K562 (cell line): ENCODE data around the gene SLC2A6. TPM values are rescaled to one million over a fixed set of nuclear protein-coding genes. Genes with fewer than 3 reads are reported as not detected.

ENCODE experiments used
- ATAC-seq: fragments of 200-7000 bp; cut with Tn5 transposase; 3 replicates; pipeline ENCODE4 v1.9.1; 2020; ENCODE audit warnings: moderate library complexity
- BruUV-seq: library from RNA; stranded (reverse); fragments of 400-500 nt; replicated peaks from 2 replicates; lab custom pipeline; 2021; lab: Mats Ljungman, UMichigan
- CTCF ChIA-PET: fragments of 300-600 bp; formaldehyde crosslinking; extraction: SDS; loops from one replicate; lab custom pipeline; 2021; ENCODE audit warnings: low intra/inter-chr PET ratio; lab: Yijun Ruan, JAX
- POLR2A ChIA-PET: fragments of 300-600, 350-650 bp; sonication (Branson Sonifier 250); formaldehyde crosslinking; extraction: SDS; loops from one replicate; lab custom pipeline; 2021; ENCODE audit warnings: antibody characterized with exemption, inconsistent platforms; lab: Yijun Ruan, JAX
- DNase-seq, 4 experiments: peaks; one replicate each; pipeline versions ENCODE4 v3.0.0 to v3.0.0-alpha.2; 2011 to 2018; ENCODE audit warnings: low spot score in 3 of 4, mixed read lengths in 3 of 4; ENCODE audit errors: extremely low read depth in 1 of 4
- FAIRE-seq: peaks from 2 replicates; lab custom pipeline; 2011; peaks lifted over from hg19 to GRCh38; lab: Jason Lieb, UNC
- H2AFZ ChIP-seq: 2 replicates; pipeline ENCODE4 v1.6.0; 2011; ENCODE audit warnings: low read depth, low read length, control low read depth, inconsistent platforms
- H3K27ac ChIP-seq: fragments of 200-600 bp; 3 replicates; pipeline ENCODE4 v1.8.0; 2011; ENCODE audit warnings: low read depth, mild to moderate bottlenecking, control low read depth, inconsistent platforms, low read length, moderate library complexity, mixed read lengths; ENCODE audit errors: extremely low read depth
- H3K27me3 ChIP-seq, 2 experiments: fragments of 300-600 bp in 1 of 2; 2 replicates in 1 of 2; 3 replicates in 1 of 2; pipeline versions ENCODE4 v1.6.0 to v1.8.0; 2011; ENCODE audit warnings: inconsistent platforms in 2 of 2, low read length in 2 of 2, mild to moderate bottlenecking in 1 of 2, mixed read lengths in 1 of 2, moderate library complexity in 1 of 2; ENCODE audit not compliant: control insufficient read depth in 2 of 2, insufficient read depth in 2 of 2
- H3K36me3 ChIP-seq: fragments of 300-600 bp; 3 replicates; pipeline ENCODE4 v1.8.0; 2011; ENCODE audit warnings: mild to moderate bottlenecking, low read length, inconsistent platforms; ENCODE audit not compliant: control insufficient read depth, insufficient read depth
- H3K4me1 ChIP-seq, 2 experiments: fragments of 200-600 bp in 1 of 2; replicated peaks in 1 of 2; 2 replicates in 1 of 2; 3 replicates in 1 of 2; pipeline versions ENCODE4 v1.5.1 to v1.8.0; 2011; ENCODE audit warnings: inconsistent platforms in 2 of 2, low read length in 2 of 2, mild to moderate bottlenecking in 1 of 2, mixed read lengths in 1 of 2, moderate library complexity in 1 of 2; ENCODE audit not compliant: control insufficient read depth in 2 of 2, insufficient read depth in 2 of 2
- H3K4me2 ChIP-seq: 2 replicates; pipeline ENCODE4 v1.6.1; 2011; ENCODE audit warnings: low read length, control low read depth, inconsistent platforms, mixed read lengths; ENCODE audit not compliant: insufficient read depth
- H3K4me3 ChIP-seq: fragments of 200-600 bp; sonication (generic), shearing (Covaris generic); 2 replicates; pipeline ENCODE4 v1.5.1; 2016; ENCODE audit warnings: control low read depth, inconsistent platforms
- H3K79me2 ChIP-seq: fragments of 200-600 bp; 3 replicates; pipeline ENCODE4 v1.8.0; 2011; ENCODE audit warnings: low read length, inconsistent platforms; ENCODE audit not compliant: control insufficient read depth, insufficient read depth
- H3K9ac ChIP-seq, 2 experiments: 2 replicates each; pipeline versions ENCODE4 v1.6.0 to v1.6.1; 2011; ENCODE audit warnings: low read depth in 2 of 2, low read length in 2 of 2, control low read depth in 1 of 2, inconsistent platforms in 1 of 2, mild to moderate bottlenecking in 1 of 2, mixed read lengths in 1 of 2; ENCODE audit not compliant: insufficient read depth in 1 of 2
- H3K9me1 ChIP-seq: one replicate; pipeline ENCODE4 v1.6.0; 2011; ENCODE audit warnings: inconsistent platforms, mild to moderate bottlenecking, low read length, moderate library complexity; ENCODE audit not compliant: control insufficient read depth, insufficient read depth
- H3K9me3 ChIP-seq: replicated peaks from 2 replicates; pipeline ENCODE4 v1.5.1; 2011; ENCODE audit warnings: low read depth, low read length, inconsistent platforms; ENCODE audit not compliant: control insufficient read depth, insufficient read depth
- H4K20me1 ChIP-seq: replicated peaks from 2 replicates; pipeline ENCODE4 v1.6.1; 2011; ENCODE audit warnings: low read length, inconsistent platforms, mixed read lengths; ENCODE audit not compliant: control insufficient read depth, insufficient read depth
- BDP1 ChIP-seq: IDR thresholded peaks from 3 replicates; pipeline ENCODE4 v1.6.1; 2011; ENCODE audit not compliant: insufficient read length, insufficient read depth
- GTF2A2 ChIP-seq: IDR thresholded peaks from 2 replicates; pipeline ENCODE4 v1.6.1; 2016; ENCODE audit warnings: mild to moderate bottlenecking, missing genetic modification characterization, missing compliant biosample characterization
- KDM1A ChIP-seq, 2 experiments: fragments of 450-650 bp; IDR thresholded peaks; 2 replicates each; pipeline ENCODE4 v1.6.1; 2016; ENCODE audit warnings: mild to moderate bottlenecking in 2 of 2
- PCBP2 ChIP-seq: fragments of 200-400 bp; formaldehyde crosslinking; IDR thresholded peaks from 2 replicates; pipeline ENCODE4 v1.6.1; 2018; ENCODE audit warnings: low read length, low read depth, mild to moderate bottlenecking, moderate library complexity; ENCODE audit not compliant: poor library complexity, severe bottlenecking
- WGBS: fragments of 100-300 bp; shearing (Covaris generic); methylation state at CpG from one replicate; pipeline ENCODE4 v1.1.6; 2016; ENCODE audit warnings: low coverage, mixed read lengths; ENCODE audit not compliant: insufficient coverage; ENCODE audit errors: missing lambda C conversion rate; 5-methylcytosine and 5-hydroxymethylcytosine counted together
- in situ Hi-C: fragments of 300-500 bp; cut with MboI; formaldehyde crosslinking; loops from 4 replicates; pipeline ENCODE4 v1.15.0; 2018; ENCODE audit warnings: inconsistent platforms, mixed read lengths
- intact Hi-C: fragments of 100-400 bp; cut with micrococcal nuclease; formaldehyde crosslinking; loops from 2 replicates; pipeline ENCODE4 v1.14.2; 2022
- polyA plus RNA-seq, 8 experiments: library from polyadenylated mRNA; depleted of rRNA in 4 of 8; stranded (reverse) in 5 of 8; unstranded in 3 of 8; fragments of >200 nt; fragmentation: Nextera tagmentation in 2 of 8; fragmentation: Illumina TruSeq in 1 of 8; extraction: Ambion mirVana in 2 of 8; extraction: Trizol in 1 of 8; gene quantifications; 2 replicates each; pipeline versions ENCODE4 v1.2.1 to v1.2.3, GENCODE V29; 2011 to 2014; ENCODE audit warnings: inconsistent platforms in 1 of 8, missing spikeins in 1 of 8
- total RNA-seq, 7 experiments: library from RNA; depleted of rRNA in 6 of 7; stranded (reverse); fragments of >200 nt in 6 of 7; fragmentation: Illumina TruSeq in 2 of 7; extraction: Trizol in 2 of 7; gene quantifications; 2 replicates each; pipeline versions ENCODE4 v1.2.1 to v1.2.3, GENCODE V29; 2011 to 2021; ENCODE audit warnings: low replicate concordance in 1 of 7
- TF ChIP-seq, protein P1 (sequence below): fragments of 250-450 bp; sonication (Bioruptor Pico); IDR thresholded peaks from 2 replicates; pipeline ENCODE4 v1.8.0; 2021; ENCODE audit warnings: borderline replicate concordance, mild to moderate bottlenecking, moderate library complexity; ENCODE audit not compliant: poor library complexity, severe bottlenecking
- TF ChIP-seq, protein P2 (sequence below): fragments of 200-800 bp; sonication (Bioruptor generic); IDR thresholded peaks from 2 replicates; pipeline ENCODE4 v1.6.1; 2016; ENCODE audit warnings: missing genetic modification characterization, missing compliant biosample characterization

Gene SLC2A6
- total and polyA plus RNA-seq, 9 of the 15 experiments (the other 6 are each of a cell fraction or from before 2014, with no cell fraction given), result 0.04 to 0.38 (median 0.09) TPM; not detected in 3

DNA sequence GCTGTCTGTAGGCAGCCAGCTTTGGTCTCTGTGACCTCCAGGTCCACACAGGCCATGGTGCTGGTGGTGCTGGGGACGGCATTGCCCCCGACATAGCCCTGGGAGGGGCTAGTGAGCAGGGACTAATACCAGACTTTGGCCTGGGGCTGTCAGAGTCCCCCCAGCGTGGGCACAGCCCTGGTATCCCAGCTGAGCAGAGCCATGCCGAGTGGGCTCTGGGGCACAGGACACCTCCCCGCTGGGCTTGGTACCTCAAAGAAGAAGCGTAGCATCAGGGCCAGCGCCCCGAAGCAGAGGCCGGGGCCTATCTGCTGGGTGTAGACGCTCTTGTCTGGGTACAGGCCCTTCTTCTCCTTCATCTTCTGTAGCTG lies 36.3 kb upstream of the SLC2A6 start:
- POLR2A ChIA-PET, result interaction anchor here (0.7 kb wide), 1 partner anchor 15 kb away, joined by 5 read pairs; no protein-coding TSS in a partner anchor
- peaks cover 29 to 64% of the 10 kb centered on the region in 2 experiments for H3K27me3 ChIP-seq

More for the DNA sequence above, 36.3 kb upstream of the SLC2A6 start:
- Histone ChIP-seq H2AFZ (no peak overlapping the region), H3K4me2 (no peak overlapping the region), H3K9me1 (no peaks in the 10 kb centered on the region), H3K4me1 (peaks cover 0 to 20% of the 10 kb centered on the region in 2 experiments; a peak in 2 of 5 replicates)
- no TSS peak for BruUV-seq
- in situ Hi-C loops, result no loop called here
- CTCF ChIA-PET, result no interaction called here
- TF ChIP-seq PCBP2 (no peak), GTF2A2 (tag) (no peak), KDM1A (IDR thresholded peaks at IDR 0.05) (no peak), BDP1 (no peak)
- TF ChIP-seq, protein P1, sequence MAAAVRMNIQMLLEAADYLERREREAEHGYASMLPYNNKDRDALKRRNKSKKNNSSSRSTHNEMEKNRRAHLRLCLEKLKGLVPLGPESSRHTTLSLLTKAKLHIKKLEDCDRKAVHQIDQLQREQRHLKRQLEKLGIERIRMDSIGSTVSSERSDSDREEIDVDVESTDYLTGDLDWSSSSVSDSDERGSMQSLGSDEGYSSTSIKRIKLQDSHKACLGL, result no peak
- TF ChIP-seq, protein P2, sequence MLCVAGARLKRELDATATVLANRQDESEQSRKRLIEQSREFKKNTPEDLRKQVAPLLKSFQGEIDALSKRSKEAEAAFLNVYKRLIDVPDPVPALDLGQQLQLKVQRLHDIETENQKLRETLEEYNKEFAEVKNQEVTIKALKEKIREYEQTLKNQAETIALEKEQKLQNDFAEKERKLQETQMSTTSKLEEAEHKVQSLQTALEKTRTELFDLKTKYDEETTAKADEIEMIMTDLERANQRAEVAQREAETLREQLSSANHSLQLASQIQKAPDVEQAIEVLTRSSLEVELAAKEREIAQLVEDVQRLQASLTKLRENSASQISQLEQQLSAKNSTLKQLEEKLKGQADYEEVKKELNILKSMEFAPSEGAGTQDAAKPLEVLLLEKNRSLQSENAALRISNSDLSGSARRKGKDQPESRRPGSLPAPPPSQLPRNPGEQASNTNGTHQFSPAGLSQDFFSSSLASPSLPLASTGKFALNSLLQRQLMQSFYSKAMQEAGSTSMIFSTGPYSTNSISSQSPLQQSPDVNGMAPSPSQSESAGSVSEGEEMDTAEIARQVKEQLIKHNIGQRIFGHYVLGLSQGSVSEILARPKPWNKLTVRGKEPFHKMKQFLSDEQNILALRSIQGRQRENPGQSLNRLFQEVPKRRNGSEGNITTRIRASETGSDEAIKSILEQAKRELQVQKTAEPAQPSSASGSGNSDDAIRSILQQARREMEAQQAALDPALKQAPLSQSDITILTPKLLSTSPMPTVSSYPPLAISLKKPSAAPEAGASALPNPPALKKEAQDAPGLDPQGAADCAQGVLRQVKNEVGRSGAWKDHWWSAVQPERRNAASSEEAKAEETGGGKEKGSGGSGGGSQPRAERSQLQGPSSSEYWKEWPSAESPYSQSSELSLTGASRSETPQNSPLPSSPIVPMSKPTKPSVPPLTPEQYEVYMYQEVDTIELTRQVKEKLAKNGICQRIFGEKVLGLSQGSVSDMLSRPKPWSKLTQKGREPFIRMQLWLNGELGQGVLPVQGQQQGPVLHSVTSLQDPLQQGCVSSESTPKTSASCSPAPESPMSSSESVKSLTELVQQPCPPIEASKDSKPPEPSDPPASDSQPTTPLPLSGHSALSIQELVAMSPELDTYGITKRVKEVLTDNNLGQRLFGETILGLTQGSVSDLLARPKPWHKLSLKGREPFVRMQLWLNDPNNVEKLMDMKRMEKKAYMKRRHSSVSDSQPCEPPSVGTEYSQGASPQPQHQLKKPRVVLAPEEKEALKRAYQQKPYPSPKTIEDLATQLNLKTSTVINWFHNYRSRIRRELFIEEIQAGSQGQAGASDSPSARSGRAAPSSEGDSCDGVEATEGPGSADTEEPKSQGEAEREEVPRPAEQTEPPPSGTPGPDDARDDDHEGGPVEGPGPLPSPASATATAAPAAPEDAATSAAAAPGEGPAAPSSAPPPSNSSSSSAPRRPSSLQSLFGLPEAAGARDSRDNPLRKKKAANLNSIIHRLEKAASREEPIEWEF (CRISPR knock-in tag), result no peak
- TF ChIP-seq, all 486 proteins: peak for 0
- intact Hi-C loops, result no loop called here
- Histone ChIP-seq H3K79me2 (no peaks in the 10 kb centered on the region), H3K4me3 (no peak overlapping the region), H3K27ac (no peak overlapping the region), H3K36me3 (no peaks in the 10 kb centered on the region; the same call in 2 of the 3 replicates), H3K9ac (no peak overlapping the region), H4K20me1 (peaks cover 2% of the 10 kb centered on the region), H3K9me3 (peaks cover 7% of the 10 kb centered on the region; the same call in 1 of the 2 replicates)
- ATAC-seq (no peak), DNase-seq (no peak), FAIRE-seq (no peak)
- 0% methylated on average over 6 of the region's 10 CpGs for WGBS
